IPS DF 4.7 (cell line): ENCODE results near the gene CHD2.

ENCODE experiments used
- DNase-seq: peaks from one replicate; pipeline ENCODE4 v3.0.0-alpha.2; 2013; ENCODE audit warnings: low spot score; ENCODE audit errors: extremely low read depth

CHD2 gene

DNA sequence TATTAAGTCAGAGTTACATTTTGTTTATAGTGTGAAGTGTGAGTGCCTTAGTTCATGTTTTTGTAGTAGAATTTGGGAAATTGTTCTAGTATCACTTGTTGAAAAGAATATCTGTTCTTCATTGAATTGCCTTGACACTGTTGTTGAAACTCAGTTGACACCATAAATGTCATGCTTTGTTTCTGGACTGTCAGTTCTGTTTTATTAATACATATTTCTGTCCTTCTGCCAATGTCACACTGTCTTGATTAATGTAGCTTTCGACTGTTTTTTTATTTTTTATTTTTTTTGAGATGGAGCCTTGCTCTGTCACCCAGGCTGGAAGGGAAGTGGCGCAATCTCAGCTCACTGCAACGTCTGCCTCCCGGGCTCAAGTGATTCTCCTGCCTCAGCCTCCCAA lies 59.1 kb downstream of the CHD2 start:
- no peak for DNase-seq

DNA sequence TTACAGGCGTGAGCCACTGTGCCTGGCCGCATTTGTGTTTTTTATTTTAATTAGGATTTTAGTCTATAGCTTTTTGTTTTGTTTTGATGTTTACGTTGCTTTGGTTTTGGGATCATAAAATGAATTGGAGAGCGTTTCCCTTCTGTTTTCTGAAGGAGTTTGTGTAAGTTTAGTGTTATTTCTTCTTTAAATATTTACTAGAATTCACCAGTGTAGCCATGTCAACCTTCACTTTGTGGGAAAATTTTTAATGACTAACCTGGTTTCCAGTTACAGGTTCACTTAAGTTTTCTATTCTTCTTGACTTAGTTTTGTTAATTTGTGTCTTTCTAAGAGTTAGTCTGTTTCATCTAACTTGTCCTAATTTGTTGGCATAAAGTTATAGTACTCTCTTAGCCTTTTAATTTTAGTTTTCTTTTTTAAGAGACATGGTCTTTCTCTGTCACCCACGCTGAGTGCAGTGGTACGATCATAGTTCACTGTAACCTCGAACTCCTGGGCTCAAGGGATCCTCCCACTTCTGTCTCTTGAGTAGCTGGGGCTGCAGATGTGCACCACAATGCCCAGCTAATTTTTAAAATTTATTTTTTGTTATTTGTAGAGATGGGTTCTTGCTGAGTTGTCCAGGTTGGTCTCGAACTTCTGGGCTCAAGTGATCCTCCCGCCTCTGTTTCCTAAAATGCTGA lies 61.0 kb downstream of the CHD2 start:
- DNase-seq = no peak

DNA sequence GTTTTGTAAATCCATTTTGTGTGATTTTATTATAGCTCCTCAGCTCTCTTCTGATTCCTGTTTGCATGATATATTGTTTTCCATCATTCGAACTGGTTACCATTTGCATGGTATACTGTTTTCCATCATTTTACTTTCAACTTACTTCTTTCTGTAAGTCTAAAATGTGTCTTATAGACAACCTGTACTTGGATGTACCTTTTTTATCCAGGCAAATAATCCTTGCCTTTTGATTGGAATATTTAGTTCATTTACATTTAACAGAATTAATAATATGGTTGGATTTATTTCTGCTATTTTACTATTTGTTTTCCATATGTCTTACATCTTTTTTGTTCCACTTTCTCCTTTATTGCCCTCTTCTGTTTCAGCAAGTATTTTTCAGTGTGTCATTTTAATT lies 62.8 kb downstream of the CHD2 start:
- no peak for DNase-seq

DNA sequence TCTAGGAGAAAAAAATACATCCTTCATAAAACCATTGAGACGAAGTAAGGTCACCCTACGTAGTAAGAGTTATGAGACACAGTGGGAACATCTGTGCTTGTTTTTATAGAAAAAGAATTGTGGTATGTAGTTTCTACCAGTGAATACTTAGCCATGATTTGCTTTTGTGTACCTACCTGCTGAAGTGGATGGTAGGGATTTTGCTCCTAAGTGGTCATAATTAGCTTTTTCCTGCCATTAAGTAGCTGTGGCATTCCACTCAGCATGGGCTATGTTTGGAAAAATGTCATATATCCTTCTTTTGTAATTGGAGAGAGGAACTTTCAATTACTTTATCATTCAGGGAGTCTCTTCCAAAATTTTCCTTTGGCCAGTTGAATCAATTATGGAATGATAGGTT lies 63.7 kb downstream of the CHD2 start:
- DNase-seq = no peak

DNA sequence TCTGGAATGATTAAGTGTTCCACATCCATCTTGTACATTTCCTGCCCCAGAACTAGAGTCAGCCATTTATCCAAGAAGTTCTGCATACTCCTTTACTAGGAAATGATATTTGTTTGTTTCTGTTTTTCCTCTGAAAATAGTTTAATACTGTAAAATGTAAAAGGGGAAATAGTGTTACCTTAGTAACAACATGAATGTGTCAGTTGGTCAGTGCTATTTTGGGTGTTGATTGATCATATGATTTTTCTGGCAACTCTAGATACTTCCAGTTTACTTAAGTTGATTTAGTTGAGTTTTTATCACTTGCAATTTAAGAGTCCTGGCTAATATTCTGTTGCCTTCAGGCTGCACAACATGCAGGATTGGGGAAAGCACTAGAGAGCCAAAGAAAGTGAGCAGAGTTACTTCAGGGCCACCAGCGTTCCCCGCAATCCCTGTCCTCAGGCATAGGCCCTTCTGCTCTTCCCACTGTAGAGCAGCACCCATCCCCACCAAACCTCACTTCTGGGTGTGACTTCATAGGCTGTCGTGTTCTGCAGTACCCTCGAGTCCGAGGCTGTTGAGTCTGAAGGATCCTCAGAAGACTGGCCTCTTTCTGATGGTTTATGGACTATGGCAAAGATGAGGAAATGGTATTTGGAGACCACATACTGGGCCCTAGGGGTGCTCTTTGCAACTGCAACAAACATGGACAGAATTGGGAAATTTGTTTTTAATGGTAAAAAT lies 69.0 kb downstream of the CHD2 start:
- no peak for DNase-seq

DNA sequence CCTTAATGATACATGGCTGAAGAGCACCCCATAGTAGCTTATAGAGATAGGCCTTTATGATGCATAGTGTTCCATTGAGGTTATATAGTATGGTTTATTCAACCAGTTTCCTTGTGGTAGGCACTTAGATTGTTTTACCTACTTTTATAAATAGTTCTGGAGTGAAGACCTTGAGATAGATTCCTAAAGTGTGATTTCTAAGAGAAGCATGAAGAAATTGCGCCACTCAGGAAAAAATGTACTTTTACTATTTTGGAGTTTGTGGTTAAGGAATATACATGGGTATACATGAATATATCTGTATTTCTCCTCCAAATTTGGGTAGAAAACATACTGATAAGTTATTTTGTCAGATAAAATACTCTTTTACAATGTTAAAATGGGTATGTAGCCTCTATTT lies 70.5 kb downstream of the CHD2 start:
- DNase-seq = no peak

GRCh38 chr15:92971081-92971480 lies 71.0 kb downstream of the CHD2 start:
- no peak for DNase-seq

- no peak for DNase-seq
Measured at GRCh38 chr15:92971713-92972112, 71.6 kb downstream of the CHD2 start.

DNA sequence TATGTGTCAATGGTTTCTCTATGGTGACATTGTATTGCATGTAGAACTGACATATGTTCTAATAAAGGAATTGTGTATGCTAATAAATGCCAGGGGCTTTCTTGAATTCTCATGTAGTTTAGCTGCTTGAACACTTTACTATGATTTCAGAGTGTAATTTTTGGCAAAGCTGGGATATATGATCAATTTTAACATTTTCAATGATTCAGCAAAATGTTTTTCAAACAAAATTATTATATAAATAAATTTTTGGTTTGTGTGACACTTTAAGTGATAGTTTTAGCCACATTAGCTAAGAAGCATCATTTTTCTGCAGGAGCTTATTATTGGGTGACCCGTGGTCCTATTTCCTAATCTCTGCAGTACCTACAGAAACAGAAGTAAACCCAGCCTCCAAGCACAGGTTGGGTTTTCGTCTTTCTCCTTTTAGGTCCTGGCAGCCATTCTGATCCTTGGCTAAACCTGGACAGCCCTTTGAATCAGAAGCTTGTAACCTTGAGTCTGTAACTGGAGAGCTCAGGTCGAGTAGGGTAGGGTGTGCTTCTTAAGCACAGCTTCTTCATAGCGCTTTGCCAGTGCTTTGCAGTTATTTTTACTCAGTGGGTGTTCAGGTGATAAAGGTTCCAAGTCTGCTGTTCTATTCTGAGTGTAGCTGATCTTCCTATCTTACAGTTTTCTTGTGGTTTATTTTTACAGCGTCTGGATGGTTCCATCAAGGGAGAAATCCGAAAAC lies 74.2 kb downstream of the CHD2 start:
- no peak for DNase-seq

DNA sequence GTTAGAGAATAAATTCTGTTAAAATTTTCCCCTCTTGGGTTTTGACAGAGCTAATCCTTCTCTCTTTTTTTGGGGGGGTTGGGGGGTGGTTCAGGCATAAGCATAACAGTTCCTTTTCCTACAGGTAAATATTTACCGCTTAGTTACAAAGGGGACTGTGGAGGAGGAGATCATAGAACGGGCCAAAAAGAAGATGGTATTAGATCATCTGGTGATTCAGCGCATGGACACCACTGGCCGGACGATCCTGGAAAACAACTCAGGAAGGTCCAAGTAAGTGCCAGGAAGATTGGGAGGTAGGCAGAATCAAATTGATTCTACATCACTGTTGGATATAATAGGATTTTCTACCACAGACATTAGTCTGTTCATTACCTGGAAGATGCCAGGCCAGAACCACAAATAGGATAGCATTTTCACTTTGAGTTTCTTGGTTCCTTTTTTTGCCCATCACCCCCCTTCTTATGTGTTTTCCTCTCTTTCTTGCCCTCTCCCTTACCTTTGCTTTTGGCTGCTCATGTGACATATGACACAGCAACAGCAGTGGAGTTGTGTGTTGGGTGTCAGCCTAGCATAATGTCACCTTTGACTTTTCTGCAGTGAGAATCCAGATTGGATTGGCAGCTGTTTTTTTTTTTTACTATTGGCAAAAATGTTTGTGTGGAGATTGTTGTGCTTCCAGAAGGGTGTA lies 79.0 kb downstream of the CHD2 start:
- no peak for DNase-seq

GRCh38 chr15:92981333-92981732 lies 81.2 kb downstream of the CHD2 start:
- DNase-seq = no peak

GRCh38 chr15:92984161-92984560 lies 84.0 kb downstream of the CHD2 start:
- no peak for DNase-seq

DNA sequence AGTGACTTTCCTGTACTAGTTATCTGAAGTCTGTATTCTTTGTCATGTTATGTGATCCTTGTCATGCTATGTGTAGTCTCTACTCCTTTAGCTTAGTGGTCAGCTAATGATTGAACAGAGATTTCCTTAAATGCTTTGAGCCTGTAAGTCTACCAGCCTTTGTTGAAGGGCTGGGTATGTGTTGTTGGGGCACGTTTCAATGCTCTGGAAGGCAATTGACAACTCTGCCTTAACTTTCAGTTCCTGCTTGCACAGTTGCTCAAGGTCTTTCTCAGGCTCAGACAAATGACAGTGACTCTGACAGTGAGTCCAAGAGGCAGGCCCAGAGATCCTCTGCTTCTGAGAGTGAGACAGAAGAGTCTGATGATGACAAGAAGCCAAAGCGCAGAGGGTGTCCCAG lies 89.3 kb downstream of the CHD2 start:
- DNase-seq = no peak

- no peak for DNase-seq
Measured at GRCh38 chr15:92990031-92990430, 89.9 kb downstream of the CHD2 start.

DNA sequence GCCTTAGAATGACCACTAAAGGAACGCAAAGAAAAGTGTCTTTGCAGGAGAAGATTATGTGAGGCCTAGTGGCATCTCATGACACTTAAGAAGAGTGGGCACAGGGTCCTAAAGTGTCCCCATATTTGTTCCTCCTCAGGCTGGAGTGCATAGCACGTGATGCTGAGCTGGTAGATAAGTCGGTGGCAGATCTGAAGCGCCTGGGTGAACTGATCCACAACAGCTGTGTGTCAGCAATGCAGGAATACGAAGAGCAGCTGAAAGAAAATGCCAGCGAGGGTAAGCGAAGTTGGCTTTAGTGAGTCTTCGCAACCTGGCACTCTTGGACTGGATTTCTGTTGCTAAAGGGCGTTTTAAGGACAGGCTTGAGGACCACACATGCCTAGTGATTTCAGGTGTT lies 92.6 kb downstream of the CHD2 start:
- DNase-seq = no peak

DNA sequence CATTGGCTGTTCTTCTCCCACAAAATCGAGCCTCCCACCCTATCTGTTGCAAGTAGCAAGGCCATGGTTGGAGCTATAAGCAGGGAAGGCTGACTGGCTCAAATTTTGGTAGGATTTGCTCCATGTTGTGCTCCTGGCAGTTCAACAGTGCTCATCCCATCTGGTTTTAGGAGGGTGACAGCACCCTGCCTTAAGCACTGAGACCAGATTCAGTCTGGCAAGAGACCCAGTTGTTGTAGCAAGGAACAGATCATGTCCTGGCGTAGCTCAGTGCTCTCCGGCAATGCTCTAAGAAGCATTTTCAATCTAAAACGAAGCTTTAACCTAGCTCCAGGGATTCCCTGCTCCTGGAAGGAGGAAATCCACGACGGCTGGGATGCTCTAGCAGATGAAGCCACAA lies 97.7 kb downstream of the CHD2 start:
- DNase-seq = no peak

DNA sequence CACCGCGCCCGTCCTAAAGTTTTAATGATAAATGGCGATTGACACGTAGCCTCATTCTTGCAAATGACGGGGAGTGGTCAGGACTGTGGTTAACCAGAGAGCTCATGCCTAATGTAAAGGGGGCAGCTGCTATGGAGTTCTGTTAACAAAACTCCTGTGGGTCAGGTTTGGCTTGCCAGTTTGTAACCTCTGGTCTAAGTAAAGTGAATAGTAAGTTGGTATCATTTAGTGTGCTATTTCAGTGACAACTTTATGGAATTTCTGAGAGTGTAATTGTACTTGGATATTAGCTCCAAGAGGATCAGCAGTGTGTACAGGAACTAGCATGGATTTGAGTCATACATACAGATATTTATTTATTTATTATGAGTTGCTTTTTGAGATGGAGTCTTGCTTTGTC lies 101.0 kb downstream of the CHD2 start:
- DNase-seq = no peak

DNA sequence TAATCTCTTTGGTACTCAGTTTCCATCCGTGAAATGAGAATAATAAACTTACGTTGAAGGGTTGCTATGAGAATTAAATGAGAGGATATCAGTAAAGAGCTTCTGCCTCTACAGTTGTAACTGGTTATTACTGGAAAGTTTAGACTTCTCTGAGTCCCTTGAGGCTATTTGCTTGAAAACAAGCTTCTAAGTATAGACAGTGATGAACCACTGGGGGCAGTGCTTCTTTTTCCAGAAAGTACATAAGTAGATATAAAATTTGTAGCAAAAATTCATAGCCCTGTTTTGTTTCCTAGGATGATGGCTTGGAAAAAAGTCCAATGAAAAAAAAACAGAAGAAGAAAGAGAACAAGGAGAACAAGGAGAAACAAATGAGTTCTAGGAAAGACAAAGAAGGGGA lies 101.8 kb downstream of the CHD2 start:
- no peak for DNase-seq

DNA sequence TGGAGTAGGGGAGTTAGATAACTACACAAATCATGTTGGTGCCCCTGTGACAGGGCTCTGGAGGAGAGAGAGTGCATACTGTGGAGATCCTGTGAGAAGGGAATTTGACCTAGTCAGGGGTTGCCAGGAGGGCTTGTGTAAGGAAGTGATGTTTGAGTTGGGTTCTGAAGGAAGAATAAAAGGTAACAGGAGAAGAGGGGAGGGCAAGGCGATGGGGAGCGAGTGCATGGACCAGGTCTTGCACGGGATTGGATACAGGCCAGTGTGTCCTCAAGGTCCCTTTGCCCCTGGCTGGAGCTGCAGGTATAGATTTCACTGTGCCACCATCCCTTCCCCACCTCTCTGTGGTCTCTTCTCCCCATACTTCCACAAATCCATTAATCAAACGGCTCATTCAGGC lies 105.0 kb downstream of the CHD2 start:
- DNase-seq = no peak

DNA sequence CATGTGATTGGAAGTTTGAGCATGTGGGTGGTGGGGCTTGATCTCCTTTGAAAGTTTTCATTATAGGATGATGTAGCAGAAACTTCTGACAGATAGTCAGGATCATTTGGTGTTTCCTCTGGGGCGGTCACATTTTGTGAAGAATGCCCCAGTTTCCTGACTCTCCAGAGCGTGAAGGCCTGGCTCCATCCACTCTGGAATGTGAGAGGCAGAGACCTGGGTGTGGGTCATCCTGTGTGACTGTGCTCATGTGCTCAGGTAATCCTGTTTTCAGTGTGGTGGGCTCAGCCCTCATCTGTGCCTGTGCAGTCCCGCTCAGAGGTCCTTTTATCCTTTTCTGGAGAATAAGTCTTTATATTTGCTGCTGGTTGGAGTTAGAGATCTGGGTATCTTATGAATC lies 107.9 kb downstream of the CHD2 start:
- DNase-seq = no peak

DNA sequence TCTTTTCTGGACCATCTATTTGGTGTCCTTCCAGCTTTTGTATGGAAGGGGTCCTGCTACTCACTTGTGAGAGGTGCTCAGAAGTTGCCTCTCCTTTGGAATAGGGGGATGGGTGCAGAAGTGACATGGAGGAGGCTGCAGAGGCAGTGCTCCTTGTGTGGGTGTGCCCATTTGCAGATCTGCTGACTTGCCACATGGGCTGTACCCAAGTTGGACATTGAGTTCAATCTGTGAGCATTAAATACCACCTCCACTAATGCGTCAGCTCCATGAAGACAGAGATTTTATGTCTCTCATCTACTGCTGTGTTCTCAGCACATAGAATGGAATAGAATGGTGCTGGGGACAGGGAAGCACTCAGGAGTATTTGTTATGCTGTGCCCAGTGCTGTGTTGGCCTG lies 112.7 kb downstream of the CHD2 start:
- no peak for DNase-seq

- no peak for DNase-seq
Measured at GRCh38 chr15:93017526-93017925, 117.4 kb downstream of the CHD2 start.
